Hepatocyte (in vitro differentiated cells): ENCODE data around the gene TIGD1. TPM values are rescaled to one million over a fixed set of nuclear protein-coding genes. Genes with fewer than 3 reads are reported as not detected.

Source experiments
- DNase-seq: peaks from one replicate; pipeline ENCODE4 v3.0.0-alpha.2; 2016; ENCODE audit warnings: low spot score
- H2AFZ ChIP-seq: fragments of 200-600 bp; sonication (generic); 2 replicates; pipeline ENCODE4 v1.6.0; 2016; ENCODE audit warnings: antibody characterized with exemption, mild to moderate bottlenecking
- H3K27ac ChIP-seq: fragments of 200-600 bp; sonication (generic); 2 replicates; pipeline ENCODE4 v1.5.1; 2016; ENCODE audit warnings: mild to moderate bottlenecking
- H3K27me3 ChIP-seq: fragments of 200-600 bp; sonication (generic); 2 replicates; pipeline ENCODE4 v1.6.1; 2016
- H3K36me3 ChIP-seq: fragments of 200-600 bp; sonication (generic); replicated peaks from 2 replicates; pipeline ENCODE4 v1.5.1; 2016; ENCODE audit warnings: low read depth; ENCODE audit not compliant: insufficient read depth
- H3K4me1 ChIP-seq: fragments of 200-600 bp; sonication (generic); 2 replicates; pipeline ENCODE4 v1.5.1; 2016; ENCODE audit warnings: mild to moderate bottlenecking, moderate library complexity; ENCODE audit not compliant: insufficient read depth
- H3K4me2 ChIP-seq: fragments of 200-600 bp; sonication (generic); 2 replicates; pipeline ENCODE4 v1.6.0; 2016
- H3K4me3 ChIP-seq: fragments of 200-600 bp; sonication (generic); 2 replicates; pipeline ENCODE4 v1.5.1; 2016; ENCODE audit warnings: mild to moderate bottlenecking
- H3K79me2 ChIP-seq: fragments of 200-600 bp; sonication (generic); 2 replicates; pipeline ENCODE4 v1.6.0; 2017; ENCODE audit warnings: mild to moderate bottlenecking
- H3K9me2 ChIP-seq: fragments of 200-600 bp; sonication (generic); replicated peaks from 2 replicates; pipeline ENCODE4 v1.6.0; 2017; ENCODE audit warnings: mild to moderate bottlenecking; ENCODE audit not compliant: insufficient read depth
- H3K9me3 ChIP-seq: fragments of 200-600 bp; sonication (generic); 2 replicates; pipeline ENCODE4 v1.5.1; 2016; ENCODE audit warnings: low read depth, mild to moderate bottlenecking
- H4K20me1 ChIP-seq: fragments of 200-600 bp; sonication (generic); 2 replicates; pipeline ENCODE4 v1.6.0; 2016; ENCODE audit warnings: mild to moderate bottlenecking; ENCODE audit not compliant: insufficient read depth, poor library complexity, severe bottlenecking
- EZH2 ChIP-seq: fragments of 200-600 bp; sonication (generic); IDR thresholded peaks from 2 replicates; pipeline ENCODE4 v1.6.1; 2016; ENCODE audit warnings: antibody characterized with exemption, mild to moderate bottlenecking, borderline replicate concordance
- EZH2phosphoT487 ChIP-seq: fragments of 200-600 bp; sonication (generic); IDR thresholded peaks from one replicate; pipeline ENCODE4 v1.6.1; 2018; ENCODE audit warnings: antibody characterized with exemption, mild to moderate bottlenecking, low read depth, moderate library complexity; ENCODE audit not compliant: unreplicated experiment, severe bottlenecking
- WGBS: methylation state at CpG from one replicate; pipeline ENCODE4 v1.1.6; 2016; ENCODE audit warnings: low lambda C conversion rate; ENCODE audit errors: missing lambda C conversion rate; 5-methylcytosine and 5-hydroxymethylcytosine counted together
- polyA plus RNA-seq: library from polyadenylated mRNA; unstranded; fragments of >200 nt; fragmentation: Nextera tagmentation; extraction: Ambion mirVana; gene quantifications from 2 replicates; pipeline ENCODE4 v1.2.1, GENCODE V29; 2016
- total RNA-seq: library from RNA; depleted of rRNA; stranded (reverse); fragments of >200 nt; gene quantifications from 2 replicates; pipeline ENCODE4 v1.2.3, GENCODE V29; 2014
- TF ChIP-seq, protein P1 (sequence below): fragments of 200-600 bp; sonication (generic); IDR thresholded peaks from 2 replicates; pipeline ENCODE4 v1.5.1; 2016; ENCODE audit warnings: antibody characterized with exemption, mild to moderate bottlenecking; ENCODE audit not compliant: poor library complexity

The TIGD1 gene
- total and polyA plus RNA-seq, 2 experiments from 2014 or later, result 6.2 to 9.1 TPM

DNA sequence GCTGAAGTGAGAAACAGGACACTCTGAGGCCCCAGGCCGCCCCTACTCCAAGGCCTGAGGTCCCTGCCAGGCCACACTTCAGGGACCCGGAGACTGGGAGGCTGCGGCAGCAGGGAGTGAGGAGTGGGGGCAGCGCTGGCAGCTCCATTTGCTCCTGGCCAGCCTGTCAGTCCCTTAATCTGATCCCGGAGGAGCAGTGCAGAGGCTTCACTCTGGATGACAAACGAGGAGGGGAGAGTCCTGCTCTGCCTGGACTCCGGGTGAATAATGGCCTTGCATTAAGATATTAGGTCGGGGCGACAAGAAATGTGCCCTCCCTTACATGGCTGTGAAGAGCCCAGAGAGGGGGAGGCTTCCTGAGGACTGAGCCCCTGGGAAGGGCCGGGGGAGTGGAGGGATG, 44.5 kb downstream of the TIGD1 start:
- TF ChIP-seq, protein P1, sequence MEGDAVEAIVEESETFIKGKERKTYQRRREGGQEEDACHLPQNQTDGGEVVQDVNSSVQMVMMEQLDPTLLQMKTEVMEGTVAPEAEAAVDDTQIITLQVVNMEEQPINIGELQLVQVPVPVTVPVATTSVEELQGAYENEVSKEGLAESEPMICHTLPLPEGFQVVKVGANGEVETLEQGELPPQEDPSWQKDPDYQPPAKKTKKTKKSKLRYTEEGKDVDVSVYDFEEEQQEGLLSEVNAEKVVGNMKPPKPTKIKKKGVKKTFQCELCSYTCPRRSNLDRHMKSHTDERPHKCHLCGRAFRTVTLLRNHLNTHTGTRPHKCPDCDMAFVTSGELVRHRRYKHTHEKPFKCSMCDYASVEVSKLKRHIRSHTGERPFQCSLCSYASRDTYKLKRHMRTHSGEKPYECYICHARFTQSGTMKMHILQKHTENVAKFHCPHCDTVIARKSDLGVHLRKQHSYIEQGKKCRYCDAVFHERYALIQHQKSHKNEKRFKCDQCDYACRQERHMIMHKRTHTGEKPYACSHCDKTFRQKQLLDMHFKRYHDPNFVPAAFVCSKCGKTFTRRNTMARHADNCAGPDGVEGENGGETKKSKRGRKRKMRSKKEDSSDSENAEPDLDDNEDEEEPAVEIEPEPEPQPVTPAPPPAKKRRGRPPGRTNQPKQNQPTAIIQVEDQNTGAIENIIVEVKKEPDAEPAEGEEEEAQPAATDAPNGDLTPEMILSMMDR, result no peak
- TF ChIP-seq EZH2, result no peak
- no peak for TF ChIP-seq EZH2phosphoT487
- 31% methylated on average over 9 of the region's 10 CpGs for WGBS
- H3K4me2 ChIP-seq, result no peak overlapping the region

DNA sequence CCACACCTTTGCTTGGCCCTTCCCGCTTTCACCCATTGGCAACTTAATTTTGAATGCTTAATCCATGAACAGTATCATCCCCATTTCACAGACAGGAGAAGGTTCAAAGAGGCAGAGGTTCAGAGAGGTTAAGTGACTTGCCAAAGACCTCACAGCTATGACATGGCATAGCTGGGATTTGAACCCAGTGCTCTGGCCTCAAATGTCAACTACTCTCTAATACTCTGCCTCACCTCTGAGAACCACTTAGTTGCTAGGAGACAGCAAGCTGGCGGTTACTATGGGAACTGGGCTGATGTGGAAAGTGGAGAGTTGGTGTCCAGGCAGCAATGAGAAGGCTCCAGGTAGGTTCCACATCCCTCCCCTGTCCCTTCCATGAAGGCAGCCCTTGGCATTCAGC, 45.9 kb downstream of the TIGD1 start:
- H3K79me2 ChIP-seq, result no peaks in the 10 kb centered on the region
- H3K4me1 ChIP-seq, result peaks cover 18% of the 10 kb centered on the region
- H3K36me3 ChIP-seq, result no peaks in the 10 kb centered on the region
- no peak overlapping the region for H3K4me3 ChIP-seq
- H3K4me2 ChIP-seq, result no peak overlapping the region
- no peak for TF ChIP-seq EZH2phosphoT487
- TF ChIP-seq, protein P1, result no peak
- no peak for TF ChIP-seq EZH2
- H3K27me3 ChIP-seq, result peaks cover 54% of the 10 kb centered on the region
- no peak overlapping the region for H3K27ac ChIP-seq
- H3K9me3 ChIP-seq, result no peaks in the 10 kb centered on the region
- no peaks in the 10 kb centered on the region for H4K20me1 ChIP-seq
- 84% methylated on average over 2 of the region's 2 CpGs for WGBS
- no peaks in the 10 kb centered on the region for H3K9me2 ChIP-seq
- H2AFZ ChIP-seq, result no peak overlapping the region
- no peak for DNase-seq

More for the DNA sequence above, 44.5 kb downstream of the TIGD1 start:
- Histone ChIP-seq H3K27ac (no peak overlapping the region), H3K27me3 (peaks cover 44% of the 10 kb centered on the region), H3K9me3 (no peaks in the 10 kb centered on the region), H3K36me3 (no peaks in the 10 kb centered on the region), H3K9me2 (no peaks in the 10 kb centered on the region), H3K79me2 (no peaks in the 10 kb centered on the region), H3K4me3 (no peak overlapping the region), H4K20me1 (no peaks in the 10 kb centered on the region), H3K4me1 (peaks cover 18% of the 10 kb centered on the region), H2AFZ (no peak overlapping the region)
- no peak for DNase-seq

GRCh38 chr2:232503809-232504323, 46.5 kb downstream of the TIGD1 start:
- no peaks in the 10 kb centered on the region for H3K36me3 ChIP-seq
- no peaks in the 10 kb centered on the region for H3K79me2 ChIP-seq
- no peak overlapping the region for H3K4me3 ChIP-seq
- peak overlapping the region; percentile 60 for H2AFZ ChIP-seq
- H4K20me1 ChIP-seq, result no peaks in the 10 kb centered on the region
- H3K4me2 ChIP-seq, result peak overlapping the region; percentile 97
- no peaks in the 10 kb centered on the region for H3K9me2 ChIP-seq
- no peaks in the 10 kb centered on the region for H3K9me3 ChIP-seq
- H3K4me1 ChIP-seq, result peaks cover 18% of the 10 kb centered on the region
- no peak for DNase-seq
- WGBS, result 38% methylated on average over 12 of the region's 16 CpGs
- TF ChIP-seq, protein P1, result no peak
- TF ChIP-seq EZH2, result peak; percentile 27
- peaks cover 55% of the 10 kb centered on the region for H3K27me3 ChIP-seq
- H3K27ac ChIP-seq, result no peak overlapping the region
